MM.1S (cell line): ENCODE data around the gene PAAF1.

Experiments
- DNase-seq: peaks from one replicate; pipeline ENCODE4 v3.0.0-alpha.2; 2015
- H2AFZ ChIP-seq: fragments of 300-600 bp; sonication (generic); 2 replicates; pipeline ENCODE4 v1.6.0; 2016; ENCODE audit warnings: antibody characterized with exemption, low read length
- H3F3A ChIP-seq: fragments of 300-600 bp; sonication (generic); 2 replicates; pipeline ENCODE4 v1.6.1; 2016; ENCODE audit warnings: mild to moderate bottlenecking, antibody characterized with exemption, low read length, moderate library complexity, mixed read lengths; ENCODE audit not compliant: insufficient read depth
- H3K27ac ChIP-seq: fragments of 300-600 bp; sonication (generic); 2 replicates; pipeline ENCODE4 v1.5.1; 2016; ENCODE audit warnings: mild to moderate bottlenecking, low read length
- H3K27me3 ChIP-seq: fragments of 300-600 bp; sonication (generic); replicated peaks from 2 replicates; pipeline ENCODE4 v1.6.0; 2016; ENCODE audit warnings: low read length; ENCODE audit not compliant: insufficient read depth
- H3K36me3 ChIP-seq: fragments of 300-600 bp; sonication (generic); replicated peaks from 2 replicates; pipeline ENCODE4 v1.6.1; 2016; ENCODE audit warnings: mild to moderate bottlenecking, low read length, mixed read lengths; ENCODE audit not compliant: insufficient read depth
- H3K4me1 ChIP-seq: fragments of 300-600 bp; sonication (generic); 2 replicates; pipeline ENCODE4 v1.6.1; 2016; ENCODE audit warnings: low read length, mixed read lengths
- H3K4me2 ChIP-seq: fragments of 300-600 bp; sonication (generic); 2 replicates; pipeline ENCODE4 v1.6.0; 2016; ENCODE audit warnings: low read depth, low read length
- H3K4me3 ChIP-seq: fragments of 300-600 bp; sonication (generic); 2 replicates; pipeline ENCODE4 v1.5.1; 2016; ENCODE audit warnings: low read length, mixed read lengths
- H3K79me2 ChIP-seq: fragments of 300-600 bp; sonication (generic); 2 replicates; pipeline ENCODE4 v1.6.1; 2016; ENCODE audit warnings: mixed run types, low read length, mixed read lengths
- H3K9ac ChIP-seq: fragments of 300-600 bp; sonication (generic); 2 replicates; pipeline ENCODE4 v1.6.1; 2016; ENCODE audit warnings: low read length, mixed read lengths
- H3K9me2 ChIP-seq: fragments of 300-600 bp; sonication (generic); replicated peaks from 2 replicates; pipeline ENCODE4 v1.6.1; 2016; ENCODE audit warnings: mild to moderate bottlenecking, low read length, mixed read lengths; ENCODE audit not compliant: insufficient read depth
- H3K9me3 ChIP-seq: fragments of 300-600 bp; sonication (generic); replicated peaks from 2 replicates; pipeline ENCODE4 v1.6.1; 2016; ENCODE audit warnings: mild to moderate bottlenecking, low read length, mixed read lengths; ENCODE audit not compliant: insufficient read depth
- H4K20me1 ChIP-seq: fragments of 300-600 bp; sonication (generic); 2 replicates; pipeline ENCODE4 v1.6.1; 2016; ENCODE audit warnings: mild to moderate bottlenecking, low read length, moderate library complexity, mixed read lengths; ENCODE audit not compliant: insufficient read depth
- CTCF ChIP-seq: fragments of 300-600 bp; sonication (generic); IDR thresholded peaks from 2 replicates; pipeline ENCODE4 v1.5.1; 2016; ENCODE audit warnings: antibody characterized with exemption, low read length, mixed read lengths
- EZH2 ChIP-seq: fragments of 300-600 bp; sonication (generic); optimal IDR thresholded peaks from 2 replicates; pipeline ENCODE3; 2017; ENCODE audit warnings: low read depth, mild to moderate bottlenecking, antibody characterized with exemption, low read length, mixed read lengths
- EZH2phosphoT487 ChIP-seq: fragments of 300-600 bp; sonication (generic); IDR thresholded peaks from 2 replicates; pipeline ENCODE4 v1.6.1; 2018; ENCODE audit warnings: antibody characterized with exemption, low read length

Gene PAAF1

GRCh38 chr11:73969991-73970800 is 93.4 kb downstream of the PAAF1 start:
- DNase-seq = no peak
- Histone ChIP-seq H2AFZ (no peak overlapping the region), H3K27ac (no peak overlapping the region), H3K27me3 (no peaks in the 10 kb centered on the region), H3K9me2 (no peaks in the 10 kb centered on the region), H3K9ac (no peak overlapping the region), H4K20me1 (no peaks in the 10 kb centered on the region), H3K79me2 (no peaks in the 10 kb centered on the region), H3K4me2 (no peak overlapping the region), H3F3A (peaks cover 25% of the 10 kb centered on the region; the same call in 1 of the 2 replicates), H3K4me1 (peaks cover 20% of the 10 kb centered on the region), H3K9me3 (no peaks in the 10 kb centered on the region), H3K4me3 (no peak overlapping the region), H3K36me3 (no peaks in the 10 kb centered on the region)
- TF ChIP-seq EZH2phosphoT487 (no peak), CTCF (no peak), EZH2 (no peak)

GRCh38 chr11:73971175-73971719 is 94.4 kb downstream of the PAAF1 start:
- no peaks in the 10 kb centered on the region for H4K20me1 ChIP-seq
- no peaks in the 10 kb centered on the region for H3K27me3 ChIP-seq
- no peak overlapping the region for H3K4me3 ChIP-seq
- H3K79me2 ChIP-seq = no peaks in the 10 kb centered on the region
- TF ChIP-seq CTCF = no peak
- no peak for TF ChIP-seq EZH2
- no peak for TF ChIP-seq EZH2phosphoT487
- no peak overlapping the region for H3K9ac ChIP-seq
- H3K36me3 ChIP-seq = no peaks in the 10 kb centered on the region
- peaks cover 27% of the 10 kb centered on the region; the same call in 1 of the 2 replicates for H3F3A ChIP-seq
- no peak overlapping the region for H2AFZ ChIP-seq
- H3K27ac ChIP-seq = no peak overlapping the region
- no peaks in the 10 kb centered on the region for H3K9me2 ChIP-seq
- DNase-seq = no peak
- no peaks in the 10 kb centered on the region for H3K9me3 ChIP-seq
- peaks cover 23% of the 10 kb centered on the region for H3K4me1 ChIP-seq
- no peak overlapping the region for H3K4me2 ChIP-seq

- Histone ChIP-seq H3K9me2 (no peaks in the 10 kb centered on the region), H3K9me3 (no peaks in the 10 kb centered on the region), H3K79me2 (0 out of 2 replicates have a peak, but pooled peaks cover 1% of the 10 kb centered on the region), H3F3A (peaks cover 27% of the 10 kb centered on the region; the same call in 1 of the 2 replicates), H4K20me1 (no peaks in the 10 kb centered on the region), H3K4me2 (no peak overlapping the region), H3K9ac (no peak overlapping the region), H3K4me1 (peaks cover 23% of the 10 kb centered on the region), H3K27me3 (no peaks in the 10 kb centered on the region), H2AFZ (no peak overlapping the region), H3K4me3 (no peak overlapping the region), H3K27ac (no peak overlapping the region), H3K36me3 (no peaks in the 10 kb centered on the region)
- DNase-seq = no peak
- TF ChIP-seq EZH2phosphoT487 (no peak), CTCF (no peak), EZH2 (no peak)
These were observed 95.4 kb downstream of the PAAF1 start for GRCh38 chr11:73972187-73972586.
